DMS79 (cell line): ENCODE measurements around the gene GDF2.

ENCODE experiments used
- DNase-seq: peaks from one replicate; lab custom pipeline; 2025; lab: John Stamatoyannopoulos, UW

Gene GDF2

DNA sequence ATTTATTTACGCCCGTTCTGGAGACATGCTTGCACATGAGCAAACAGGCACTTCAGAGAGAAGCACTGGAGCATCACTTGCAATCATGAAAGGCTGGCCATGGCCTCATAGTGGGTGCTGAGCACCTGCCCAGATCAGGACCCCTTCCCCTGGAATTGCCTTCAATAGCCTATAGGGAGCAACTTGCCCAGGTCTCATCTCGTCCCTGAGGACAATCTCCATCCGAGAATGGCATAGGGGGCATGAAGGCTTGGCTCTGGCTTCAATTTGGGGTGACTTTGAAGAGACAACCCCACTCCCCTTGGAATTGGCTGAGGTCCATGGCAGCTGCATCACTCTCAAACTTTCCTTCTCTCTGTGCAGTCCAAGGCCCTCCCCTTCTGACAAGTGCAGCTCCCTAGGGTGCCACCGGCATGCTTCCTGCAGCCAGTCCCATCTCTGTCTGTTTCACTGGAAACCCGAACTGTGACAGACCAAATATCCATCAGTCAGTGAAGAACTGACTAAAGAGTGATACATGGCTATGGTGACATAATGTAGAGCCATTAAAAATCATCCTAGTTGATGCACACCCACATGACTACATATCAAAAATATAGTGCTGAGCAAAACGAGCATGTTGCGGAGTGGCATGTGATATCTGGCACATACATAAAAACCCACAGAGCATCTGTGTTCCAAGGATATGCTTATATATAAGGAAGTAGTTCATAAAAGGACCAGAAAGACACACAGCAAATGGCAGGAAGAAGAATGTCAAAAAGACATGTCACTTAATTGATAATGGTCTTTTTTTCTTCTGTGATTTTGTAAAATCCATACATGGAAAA, 12.4 kb downstream of the GDF2 start:
- no peak for DNase-seq

DNA sequence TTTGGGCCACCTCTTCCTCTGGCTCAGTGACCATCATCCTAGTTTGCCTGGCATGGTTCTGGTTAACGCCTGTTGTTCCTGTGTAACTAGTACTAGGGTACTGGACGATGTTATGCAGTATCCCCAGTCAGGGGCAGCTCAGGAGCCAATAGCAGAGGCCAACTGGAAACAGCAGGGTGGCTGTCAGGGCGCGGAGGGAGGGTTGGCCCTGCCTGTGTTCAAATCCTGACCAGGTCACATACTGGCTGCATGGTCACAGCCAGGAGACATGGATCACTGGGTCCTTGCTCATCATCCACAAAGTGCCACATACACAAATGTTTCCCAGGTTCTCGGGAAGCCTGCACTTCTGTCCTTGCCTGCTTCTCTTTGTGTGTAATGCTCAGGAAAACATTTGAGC, 13.7 kb downstream of the GDF2 start:
- DNase-seq = no peak

DNA sequence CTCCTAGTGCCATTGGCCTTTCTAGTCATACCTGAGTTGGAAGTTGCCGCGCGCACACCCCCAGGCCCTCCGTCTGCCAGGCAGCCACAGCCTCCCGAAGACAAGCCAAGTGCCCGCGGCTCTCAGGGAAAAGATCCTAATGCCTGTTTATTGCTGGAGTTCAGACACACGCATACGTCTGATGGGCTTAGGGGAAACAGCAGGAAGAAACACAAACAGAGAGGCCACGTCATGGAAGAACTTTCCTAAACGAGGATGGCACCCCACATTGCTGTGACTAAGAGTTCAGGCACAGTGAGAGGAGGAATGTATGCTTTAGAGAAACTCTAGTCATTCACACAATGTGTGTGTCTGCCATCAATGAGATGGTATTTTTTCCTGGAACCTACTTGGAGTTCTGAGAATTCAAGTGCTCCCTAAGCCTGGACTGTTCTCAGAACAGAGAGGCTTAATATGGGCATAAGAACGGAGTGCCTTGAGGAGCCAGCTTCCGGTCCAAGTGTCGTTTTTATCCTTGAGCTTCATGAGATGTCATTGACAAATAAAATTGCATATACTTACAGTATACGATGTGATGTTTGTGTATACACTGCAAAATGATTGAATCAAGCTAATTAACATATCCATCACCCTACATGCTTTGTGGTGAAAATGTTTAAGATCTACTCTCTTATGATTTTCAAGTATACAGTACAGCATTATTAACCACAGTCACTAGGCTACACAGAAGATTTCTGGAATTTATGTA, 14.3 kb downstream of the GDF2 start:
- DNase-seq = no peak

DNA sequence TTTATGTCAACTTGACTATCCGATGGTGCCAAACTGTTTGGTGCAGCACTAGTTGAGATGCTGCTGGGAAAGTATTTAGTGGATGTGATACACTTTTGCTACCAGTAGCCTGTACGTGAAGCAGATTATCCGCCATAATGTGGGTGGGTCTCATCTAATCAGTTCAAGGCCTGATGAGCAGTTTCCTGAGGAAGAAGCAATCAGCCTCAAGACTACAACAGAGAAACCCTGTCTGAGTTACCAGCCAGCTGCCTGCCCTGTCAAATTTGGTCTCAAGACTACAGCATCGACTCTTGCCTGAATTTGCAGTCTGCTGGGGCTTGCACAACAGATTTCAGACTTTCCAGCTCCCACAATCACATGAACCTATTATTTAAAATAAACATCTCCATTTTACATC, 15.1 kb downstream of the GDF2 start:
- no peak for DNase-seq

DNA sequence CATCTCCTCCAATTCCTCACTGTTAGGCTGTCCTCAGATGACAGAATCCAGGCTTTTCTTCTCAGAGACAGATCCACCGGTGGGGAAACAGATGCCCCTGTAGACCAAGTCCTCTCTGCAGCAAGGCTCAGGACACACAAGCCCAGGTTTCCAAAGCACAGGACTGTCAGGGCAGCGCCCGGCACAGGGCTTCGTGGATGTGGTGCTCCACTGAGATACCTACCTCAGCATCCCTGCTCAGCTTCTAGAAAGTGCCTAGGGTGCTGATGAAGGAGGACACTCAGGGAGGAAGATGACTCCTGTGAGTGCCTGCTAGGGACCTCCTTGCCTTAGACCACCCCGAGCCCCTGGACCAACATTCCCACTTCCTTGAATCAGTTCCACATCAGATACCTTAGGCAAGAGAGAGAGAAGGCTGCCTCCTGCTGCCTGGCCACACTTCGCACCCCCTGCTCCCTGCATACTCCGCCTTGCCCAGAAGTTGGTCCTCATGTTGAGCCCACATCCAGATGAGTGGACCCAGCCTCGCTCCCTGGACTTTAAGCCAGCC, 17.0 kb downstream of the GDF2 start:
- DNase-seq = no peak

DNA sequence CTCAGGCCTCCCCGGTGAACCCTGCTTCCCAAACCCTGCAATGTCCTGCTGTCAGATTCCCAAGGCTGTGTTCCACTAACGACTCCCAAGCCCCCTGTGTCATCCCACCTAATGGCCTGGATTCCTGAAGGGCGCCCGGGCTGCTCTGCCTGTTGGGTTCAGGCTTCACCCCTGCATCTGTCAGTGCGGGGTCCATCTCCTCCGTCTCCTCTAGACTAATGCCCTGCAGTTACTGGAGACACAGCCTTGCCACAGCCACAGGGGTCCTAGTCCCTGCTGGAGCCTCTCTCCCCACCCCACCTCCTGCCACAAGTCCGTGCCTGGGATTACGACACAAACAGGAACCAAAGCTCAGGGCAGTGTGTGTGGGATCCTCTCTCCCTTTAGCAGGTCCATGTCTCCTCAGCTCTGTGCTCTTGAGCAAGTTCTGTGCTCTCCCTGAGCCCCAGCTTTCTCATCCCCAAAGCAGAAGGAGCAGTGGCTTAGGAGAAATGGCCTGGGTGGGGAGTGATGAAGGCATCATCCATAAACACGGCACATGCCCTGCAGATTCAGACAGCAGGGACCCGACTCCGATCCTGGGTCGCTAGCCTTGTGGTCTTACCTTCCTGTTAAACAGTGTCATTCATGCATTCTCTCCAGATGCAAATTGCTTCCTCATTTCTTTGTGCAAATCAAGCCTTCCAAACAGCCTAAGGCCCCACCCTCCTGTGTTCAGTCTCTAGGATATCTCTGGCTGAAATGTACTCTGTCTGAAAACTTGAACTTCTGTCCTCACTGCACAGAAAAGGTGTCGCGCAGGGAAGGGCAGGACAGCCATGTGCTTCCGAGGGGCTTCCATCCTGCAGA, 17.7 kb downstream of the GDF2 start:
- no peak for DNase-seq

DNA sequence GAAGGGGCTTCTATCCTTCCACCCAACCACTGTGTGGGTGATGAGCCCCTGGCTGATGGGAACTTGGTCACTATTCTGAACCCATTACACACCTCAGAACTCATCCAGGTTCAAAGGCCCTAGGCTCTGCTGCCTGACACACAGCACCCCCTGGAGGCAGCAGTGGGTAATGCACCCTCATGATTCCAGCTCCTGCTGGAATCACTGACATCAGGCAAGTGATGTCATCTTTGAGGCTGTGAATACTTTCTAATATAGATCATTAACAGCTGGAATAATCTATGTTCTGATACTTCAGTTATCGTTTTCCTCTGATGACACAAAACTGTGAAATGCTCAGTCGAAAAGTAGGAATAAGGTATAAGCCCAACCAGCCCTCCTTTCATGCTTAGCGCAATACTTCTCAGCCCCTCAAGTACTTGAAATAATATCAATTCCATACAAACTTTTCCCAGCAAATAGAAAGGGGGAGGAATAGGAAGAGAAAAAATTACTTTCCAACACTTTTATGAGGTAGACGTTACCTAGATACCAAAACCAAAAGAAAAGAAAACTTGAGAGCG, 18.4 kb downstream of the GDF2 start:
- DNase-seq = no peak

DNA sequence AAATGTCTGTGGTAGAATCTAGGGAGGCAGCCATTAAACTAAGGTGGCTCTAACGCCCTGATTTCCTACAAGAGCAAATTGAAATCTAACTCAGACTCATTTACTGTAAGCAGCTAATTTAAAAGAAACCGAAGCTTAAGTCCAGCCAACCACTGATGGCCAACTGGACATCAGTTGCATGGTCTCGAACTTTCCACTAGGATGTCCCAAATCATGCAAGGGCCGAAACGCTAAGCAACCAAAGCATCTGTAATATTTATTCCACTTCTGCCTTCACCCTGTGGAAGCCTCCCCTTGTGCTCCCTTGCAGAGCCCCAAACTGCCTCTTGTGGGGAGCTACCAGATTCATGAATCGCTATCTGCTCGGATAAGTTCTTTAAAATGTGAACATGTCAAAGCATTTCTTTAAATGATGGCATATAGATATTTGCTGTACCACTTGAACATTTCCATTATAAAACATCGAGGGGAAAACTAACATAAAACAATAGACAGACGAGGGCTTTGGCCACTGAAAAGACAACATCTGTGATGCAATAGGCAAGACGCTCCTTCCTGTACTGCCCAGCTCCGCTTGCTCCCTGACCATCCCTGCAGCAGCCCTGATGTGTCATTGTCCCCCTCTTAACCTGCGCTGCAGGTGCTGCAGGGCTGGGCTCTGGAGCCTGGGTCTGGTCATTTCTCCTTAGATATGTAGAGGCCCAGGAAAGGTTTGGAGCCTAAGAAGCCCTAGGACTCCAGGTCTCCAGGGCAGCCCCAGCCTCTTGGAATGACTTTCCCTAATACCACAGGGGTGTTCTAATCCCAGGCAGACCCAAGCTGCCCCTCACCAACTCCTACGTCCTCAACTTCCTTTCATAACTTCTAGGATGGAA, 23.0 kb downstream of the GDF2 start:
- no peak for DNase-seq

DNA sequence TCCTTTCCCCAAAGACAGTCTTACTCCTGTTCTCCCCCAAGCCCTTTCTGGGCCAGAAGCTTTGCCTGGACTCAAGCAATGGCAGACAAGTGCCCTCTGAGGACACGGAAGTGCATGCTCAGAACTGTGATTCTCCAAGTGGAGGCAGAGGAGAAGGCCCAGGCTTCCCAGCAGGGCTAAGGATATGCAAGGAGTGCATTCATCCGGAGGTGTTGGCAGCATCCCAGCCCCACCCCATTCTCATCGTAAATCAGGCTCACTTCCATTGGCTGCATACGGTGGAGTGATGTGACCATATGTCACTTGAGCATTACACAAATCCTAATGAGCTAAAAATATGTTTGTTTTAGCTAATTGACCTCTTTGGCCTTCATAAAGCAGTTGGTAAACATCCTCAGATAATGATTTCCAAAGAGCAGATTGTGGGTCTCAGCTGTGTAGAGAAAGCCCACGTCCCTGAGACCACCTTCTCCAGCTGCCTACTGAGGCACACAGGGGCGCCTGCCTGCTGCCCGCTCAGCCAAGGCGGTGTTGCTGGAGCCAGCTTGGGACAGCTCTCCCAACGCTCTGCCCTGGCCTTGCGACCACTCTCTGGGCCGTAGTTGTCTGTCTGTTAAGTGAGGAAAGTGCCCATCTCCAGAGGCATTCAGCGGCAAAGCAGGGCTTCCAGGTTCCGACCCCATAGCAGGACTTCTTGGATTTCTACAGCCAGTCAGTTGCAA, 24.5 kb downstream of the GDF2 start:
- peak; percentile 37 for DNase-seq

DNA sequence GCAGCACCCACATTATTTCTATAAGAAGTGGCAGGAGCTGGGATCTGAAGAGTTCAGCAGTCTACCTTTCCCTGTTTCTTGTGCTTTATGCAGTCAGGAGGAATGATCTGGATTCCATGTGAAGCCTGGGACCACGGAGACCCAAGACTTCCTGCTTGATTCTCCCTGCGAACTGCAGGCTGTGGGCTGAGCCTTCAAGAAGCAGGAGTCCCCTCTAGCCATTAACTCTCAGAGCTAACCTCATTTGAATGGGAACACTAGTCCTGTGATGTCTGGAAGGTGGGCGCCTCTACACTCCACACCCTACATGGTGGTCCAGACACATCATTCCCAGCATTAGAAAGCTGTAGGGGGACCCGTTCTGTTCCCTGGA, 25.0 kb downstream of the GDF2 start:
- no peak for DNase-seq

DNA sequence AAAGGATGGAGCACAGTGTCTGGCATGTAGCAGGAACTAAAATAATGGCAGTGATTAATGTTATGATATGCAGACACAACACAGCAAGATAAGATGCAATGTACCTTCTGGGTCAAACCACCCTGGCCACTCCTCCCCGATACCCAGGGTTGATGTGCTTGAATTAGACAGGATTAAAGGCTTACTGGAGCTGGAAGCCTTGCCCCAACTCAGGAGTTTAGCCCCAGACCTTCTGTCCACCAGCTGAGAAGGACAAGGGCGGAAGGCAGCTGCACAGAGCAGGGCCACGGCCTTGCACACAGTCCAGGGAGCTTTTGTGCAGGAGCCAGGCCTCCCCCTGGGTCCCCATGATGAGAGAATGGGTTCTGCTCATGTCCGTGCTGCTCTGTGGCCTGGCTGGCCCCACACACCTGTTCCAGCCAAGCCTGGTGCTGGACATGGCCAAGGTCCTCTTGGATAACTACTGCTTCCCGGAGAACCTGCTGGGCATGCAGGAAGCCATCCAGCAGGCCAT, 25.9 kb downstream of the GDF2 start, which contains the start of gene RBP3:
RBP3 (plus strand) TSS at position 226 of the 514 bp plus-strand sequence; CDS start at position 348, 122 bp downstream.
- DNase-seq = no peak

DNA sequence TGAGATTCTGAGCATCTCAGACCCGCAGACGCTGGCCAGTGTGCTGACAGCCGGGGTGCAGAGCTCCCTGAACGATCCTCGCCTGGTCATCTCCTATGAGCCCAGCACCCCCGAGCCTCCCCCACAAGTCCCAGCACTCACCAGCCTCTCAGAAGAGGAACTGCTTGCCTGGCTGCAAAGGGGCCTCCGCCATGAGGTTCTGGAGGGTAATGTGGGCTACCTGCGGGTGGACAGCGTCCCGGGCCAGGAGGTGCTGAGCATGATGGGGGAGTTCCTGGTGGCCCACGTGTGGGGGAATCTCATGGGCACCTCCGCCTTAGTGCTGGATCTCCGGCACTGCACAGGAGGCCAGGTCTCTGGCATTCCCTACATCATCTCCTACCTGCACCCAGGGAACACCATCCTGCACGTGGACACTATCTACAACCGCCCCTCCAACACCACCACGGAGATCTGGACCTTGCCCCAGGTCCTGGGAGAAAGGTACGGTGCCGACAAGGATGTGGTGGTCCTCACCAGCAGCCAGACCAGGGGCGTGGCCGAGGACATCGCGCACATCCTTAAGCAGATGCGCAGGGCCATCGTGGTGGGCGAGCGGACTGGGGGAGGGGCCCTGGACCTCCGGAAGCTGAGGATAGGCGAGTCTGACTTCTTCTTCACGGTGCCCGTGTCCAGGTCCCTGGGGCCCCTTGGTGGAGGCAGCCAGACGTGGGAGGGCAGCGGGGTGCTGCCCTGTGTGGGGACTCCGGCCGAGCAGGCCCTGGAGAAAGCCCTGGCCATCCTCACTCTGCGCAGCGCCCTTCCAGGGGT, 26.6 kb downstream of the GDF2 start:
- DNase-seq = no peak

DNA sequence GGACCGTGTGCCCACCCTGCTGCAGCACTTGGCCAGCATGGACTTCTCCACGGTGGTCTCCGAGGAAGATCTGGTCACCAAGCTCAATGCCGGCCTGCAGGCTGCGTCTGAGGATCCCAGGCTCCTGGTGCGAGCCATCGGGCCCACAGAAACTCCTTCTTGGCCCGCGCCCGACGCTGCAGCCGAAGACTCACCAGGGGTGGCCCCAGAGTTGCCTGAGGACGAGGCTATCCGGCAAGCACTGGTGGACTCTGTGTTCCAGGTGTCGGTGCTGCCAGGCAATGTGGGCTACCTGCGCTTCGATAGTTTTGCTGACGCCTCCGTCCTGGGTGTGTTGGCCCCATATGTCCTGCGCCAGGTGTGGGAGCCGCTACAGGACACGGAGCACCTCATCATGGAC, 27.3 kb downstream of the GDF2 start:
- DNase-seq = no peak

DNA sequence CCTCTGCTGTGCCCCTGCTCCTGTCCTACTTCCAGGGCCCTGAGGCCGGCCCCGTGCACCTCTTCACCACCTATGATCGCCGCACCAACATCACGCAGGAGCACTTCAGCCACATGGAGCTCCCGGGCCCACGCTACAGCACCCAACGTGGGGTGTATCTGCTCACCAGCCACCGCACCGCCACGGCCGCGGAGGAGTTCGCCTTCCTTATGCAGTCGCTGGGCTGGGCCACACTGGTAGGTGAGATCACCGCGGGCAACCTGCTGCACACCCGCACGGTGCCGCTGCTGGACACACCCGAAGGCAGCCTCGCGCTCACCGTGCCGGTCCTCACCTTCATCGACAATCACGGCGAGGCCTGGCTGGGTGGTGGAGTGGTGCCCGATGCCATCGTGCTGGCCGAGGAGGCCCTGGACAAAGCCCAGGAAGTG, 27.7 kb downstream of the GDF2 start:
- no peak for DNase-seq

DNA sequence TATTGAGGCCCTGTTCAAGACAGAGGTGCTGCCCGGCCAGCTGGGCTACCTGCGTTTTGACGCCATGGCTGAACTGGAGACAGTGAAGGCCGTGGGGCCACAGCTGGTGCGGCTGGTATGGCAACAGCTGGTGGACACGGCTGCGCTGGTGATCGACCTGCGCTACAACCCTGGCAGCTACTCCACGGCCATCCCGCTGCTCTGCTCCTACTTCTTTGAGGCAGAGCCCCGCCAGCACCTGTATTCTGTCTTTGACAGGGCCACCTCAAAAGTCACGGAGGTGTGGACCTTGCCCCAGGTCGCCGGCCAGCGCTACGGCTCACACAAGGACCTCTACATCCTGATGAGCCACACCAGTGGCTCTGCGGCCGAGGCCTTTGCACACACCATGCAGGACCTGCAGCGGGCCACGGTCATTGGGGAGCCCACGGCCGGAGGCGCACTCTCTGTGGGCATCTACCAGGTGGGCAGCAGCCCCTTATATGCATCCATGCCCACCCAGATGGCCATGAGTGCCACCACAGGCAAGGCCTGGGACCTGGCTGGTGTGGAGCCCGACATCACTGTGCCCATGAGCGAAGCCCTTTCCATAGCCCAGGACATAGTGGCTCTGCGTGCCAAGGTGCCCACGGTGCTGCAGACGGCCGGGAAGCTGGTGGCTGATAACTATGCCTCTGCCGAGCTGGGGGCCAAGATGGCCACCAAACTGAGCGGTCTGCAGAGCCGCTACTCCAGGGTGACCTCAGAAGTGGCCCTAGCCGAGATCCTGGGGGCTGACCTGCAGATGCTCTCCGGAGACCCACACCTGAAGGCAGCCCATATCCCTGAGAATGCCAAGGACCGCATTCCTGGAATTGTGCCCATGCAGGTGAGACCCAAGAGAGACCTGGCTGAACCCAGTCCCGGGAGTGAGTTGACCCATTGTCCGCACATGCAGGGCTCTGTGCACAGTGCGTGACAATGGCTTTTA, 28.7 kb downstream of the GDF2 start:
- no peak for DNase-seq

DNA sequence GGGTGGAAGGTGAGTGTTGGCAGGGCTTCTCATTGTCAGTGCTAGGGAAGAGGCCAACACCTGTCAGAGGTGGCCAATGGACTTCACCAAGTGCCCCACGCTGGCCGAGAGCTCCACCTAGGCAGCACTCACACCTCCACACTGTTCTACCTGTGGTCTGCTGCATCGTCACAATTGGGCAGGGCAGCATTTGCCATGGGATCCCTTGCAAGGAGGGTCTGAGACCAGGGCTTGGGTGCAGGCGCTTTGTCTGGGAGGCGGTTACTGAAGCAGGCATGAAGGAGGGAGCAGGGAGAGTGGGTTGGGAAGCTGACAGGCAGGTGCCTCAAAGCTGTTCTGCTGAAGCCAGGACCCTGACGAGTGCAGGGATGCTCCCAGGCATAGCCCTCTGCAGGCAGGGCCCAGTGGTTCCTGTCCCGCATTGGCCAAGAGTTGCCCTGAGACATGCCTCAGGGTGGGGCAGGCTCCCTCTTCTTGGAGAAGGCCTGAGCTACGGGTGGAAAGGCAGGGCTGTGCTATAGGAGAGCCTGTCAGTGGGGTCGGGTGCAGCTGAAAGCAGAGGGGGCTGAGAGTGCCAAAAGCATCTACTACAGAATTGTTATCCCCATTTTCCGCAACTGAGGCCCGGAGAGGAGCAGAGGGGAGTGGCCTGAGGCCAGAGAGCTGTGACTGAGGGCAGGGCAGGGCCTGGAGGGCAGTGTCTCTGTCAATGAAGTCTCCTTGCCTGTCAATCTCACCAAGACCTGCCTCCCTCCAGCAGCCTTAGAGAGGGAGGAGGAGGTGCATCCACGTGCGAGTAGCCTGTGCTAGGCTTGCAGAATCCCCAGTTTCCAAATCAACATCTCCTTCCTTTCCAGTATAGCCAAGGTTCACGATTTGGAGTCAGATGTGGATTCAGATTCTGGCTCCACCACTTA, 29.9 kb downstream of the GDF2 start:
- DNase-seq = no peak

DNA sequence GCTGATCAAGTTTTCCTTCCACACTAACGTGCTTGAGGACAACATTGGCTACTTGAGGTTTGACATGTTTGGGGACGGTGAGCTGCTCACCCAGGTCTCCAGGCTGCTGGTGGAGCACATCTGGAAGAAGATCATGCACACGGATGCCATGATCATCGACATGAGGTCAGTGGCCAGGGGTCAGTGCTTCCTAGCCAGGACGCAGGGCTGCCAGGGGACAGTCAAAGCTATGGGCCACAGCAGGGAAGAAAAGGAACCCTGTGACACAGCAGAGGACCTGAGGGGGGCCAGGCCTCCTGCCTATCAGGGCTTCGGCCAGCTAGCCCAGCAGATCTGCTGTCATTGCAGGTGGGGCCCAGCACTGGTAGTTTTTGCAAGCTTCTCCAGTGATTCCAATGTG, 31.1 kb downstream of the GDF2 start:
- DNase-seq = no peak
